ENCODE measurements around the gene FUT4. TPM values are rescaled to one million over a fixed set of nuclear protein-coding genes. Genes with fewer than 3 reads are reported as not detected.

FUT4 gene
- polyA plus RNA-seq, 5 donors = 6.7 to 8.3 (median 7.0) TPM

GRCh38 chr11:94597896-94598295 is 54.2 kb downstream of the FUT4 start:
- no peak for DNase-seq

Other genes with a start within 250 kb of the FUT4 start
- gene IZUMO1R, start 239.3 kb upstream of the FUT4 start, polyA plus RNA-seq (ENCODE audit: insufficient read depth in 1 of 5, insufficient read length in 5 of 5, low replicate concordance in 1 of 5) = not detected
- under 1 TPM; 0.21 to 0.52 (median 0.26) TPM for gene GPR83, start 142.5 kb upstream of the FUT4 start, polyA plus RNA-seq (ENCODE audit: insufficient read depth in 1 of 5, insufficient read length in 5 of 5, low replicate concordance in 1 of 5)
- gene MRE11, start 50.1 kb upstream of the FUT4 start, polyA plus RNA-seq (ENCODE audit: insufficient read depth in 1 of 5, insufficient read length in 5 of 5, low replicate concordance in 1 of 5) = 10 to 100 TPM; 22.6 to 62.0 (median 33.3) TPM
- gene ANKRD49, start 49.9 kb upstream of the FUT4 start, polyA plus RNA-seq (ENCODE audit: insufficient read depth in 1 of 5, insufficient read length in 5 of 5, low replicate concordance in 1 of 5) = 10 to 100 TPM; 19.8 to 34.7 (median 28.7) TPM
- gene C11orf97, start 31.5 kb upstream of the FUT4 start, polyA plus RNA-seq (ENCODE audit: insufficient read depth in 1 of 5, insufficient read length in 5 of 5, low replicate concordance in 1 of 5) = 1 to 10 TPM in 4 of 5 donors, under 1 TPM in 1; 0.60 to 3.7 (median 2.8) TPM
- gene PIWIL4, start 23.4 kb downstream of the FUT4 start, polyA plus RNA-seq (ENCODE audit: insufficient read depth in 1 of 5, insufficient read length in 5 of 5, low replicate concordance in 1 of 5) = 1 to 10 TPM; 6.2 to 8.3 (median 6.6) TPM
- gene AMOTL1, start 224.4 kb downstream of the FUT4 start, polyA plus RNA-seq (ENCODE audit: insufficient read depth in 1 of 5, insufficient read length in 5 of 5, low replicate concordance in 1 of 5) = 10 to 100 TPM; 41.5 to 61.2 (median 52.6) TPM

Measured in right lung (tissue), 5 donors.